Fibroblast of lung (primary cell): ENCODE results near the gene RNF145.

Experiments
- CTCF ChIP-seq, 2 donors: IDR thresholded peaks in 1 of 2; conservative IDR thresholded peaks in 1 of 2; 1 replicate in 1 of 2; 2 replicates in 1 of 2; pipeline ENCODE4 v1.5.1; 2011 to 2012; ENCODE audit warnings: low read length in 2 of 2, control low read depth in 1 of 2, inconsistent platforms in 1 of 2, low read depth in 1 of 2, mild to moderate bottlenecking in 1 of 2
- EZH2 ChIP-seq: IDR thresholded peaks from 2 replicates; pipeline ENCODE4 v1.5.1; 2012; ENCODE audit warnings: low read length, control low read depth, mild to moderate bottlenecking; ENCODE audit errors: missing control alignments

DNA sequence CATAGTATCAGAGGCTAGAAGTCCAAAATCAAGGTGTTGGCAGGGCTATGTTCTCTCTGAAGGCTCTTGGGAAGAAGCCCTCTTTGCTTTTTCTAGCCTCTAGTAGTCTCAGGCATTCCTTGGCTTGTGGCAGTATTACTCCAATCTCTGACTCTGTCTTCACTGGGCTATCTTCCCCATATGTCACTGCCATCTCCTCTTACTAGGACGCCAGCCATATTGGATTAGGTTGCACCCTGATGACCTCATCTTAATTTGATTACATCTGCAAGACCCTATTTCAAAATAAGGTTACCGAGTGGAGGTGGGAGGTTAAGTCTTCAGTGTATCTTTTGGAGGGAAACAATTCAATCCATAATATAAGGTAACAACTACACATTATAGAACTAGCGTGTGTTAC, 88.3 kb downstream of the RNF145 start:
- TF ChIP-seq CTCF (conservative IDR thresholded peaks at IDR 0.05 in 1 of 2, IDR thresholded peaks at IDR 0.05 in 1 of 2; ENCODE audit: low read depth in 1 of 2, low read length in 2 of 2), result no peak
- no peak for TF ChIP-seq EZH2
